GM12874 (cell line): ENCODE results near the gene PHKB.

Source experiments
- TF ChIP-seq, protein P1 (sequence below): IDR thresholded peaks from 2 replicates; pipeline ENCODE4 v1.5.1; 2011; ENCODE audit warnings: low read depth, mild to moderate bottlenecking, control low read depth, low read length, moderate library complexity; ENCODE audit not compliant: insufficient read depth

The PHKB gene

DNA sequence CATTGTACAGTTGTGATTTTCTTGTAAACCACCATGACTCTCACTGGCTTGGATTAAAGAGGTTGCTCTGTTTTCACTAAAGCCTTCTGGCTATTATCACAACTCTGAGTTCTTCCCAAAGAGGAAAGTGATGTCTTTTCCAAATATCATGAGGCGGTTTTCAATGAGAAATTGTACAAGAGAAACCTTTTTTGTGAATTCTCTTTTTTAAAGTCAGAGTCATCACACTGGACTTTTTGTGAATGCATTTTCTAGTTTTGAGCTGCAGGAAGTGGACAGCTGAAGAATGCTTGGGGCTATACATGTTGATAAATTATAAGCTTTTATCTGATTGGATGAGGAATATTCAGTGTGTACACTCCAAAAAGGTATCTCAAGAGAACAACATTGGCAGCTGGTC, 100.2 kb downstream of the PHKB start:
- TF ChIP-seq, protein P1, sequence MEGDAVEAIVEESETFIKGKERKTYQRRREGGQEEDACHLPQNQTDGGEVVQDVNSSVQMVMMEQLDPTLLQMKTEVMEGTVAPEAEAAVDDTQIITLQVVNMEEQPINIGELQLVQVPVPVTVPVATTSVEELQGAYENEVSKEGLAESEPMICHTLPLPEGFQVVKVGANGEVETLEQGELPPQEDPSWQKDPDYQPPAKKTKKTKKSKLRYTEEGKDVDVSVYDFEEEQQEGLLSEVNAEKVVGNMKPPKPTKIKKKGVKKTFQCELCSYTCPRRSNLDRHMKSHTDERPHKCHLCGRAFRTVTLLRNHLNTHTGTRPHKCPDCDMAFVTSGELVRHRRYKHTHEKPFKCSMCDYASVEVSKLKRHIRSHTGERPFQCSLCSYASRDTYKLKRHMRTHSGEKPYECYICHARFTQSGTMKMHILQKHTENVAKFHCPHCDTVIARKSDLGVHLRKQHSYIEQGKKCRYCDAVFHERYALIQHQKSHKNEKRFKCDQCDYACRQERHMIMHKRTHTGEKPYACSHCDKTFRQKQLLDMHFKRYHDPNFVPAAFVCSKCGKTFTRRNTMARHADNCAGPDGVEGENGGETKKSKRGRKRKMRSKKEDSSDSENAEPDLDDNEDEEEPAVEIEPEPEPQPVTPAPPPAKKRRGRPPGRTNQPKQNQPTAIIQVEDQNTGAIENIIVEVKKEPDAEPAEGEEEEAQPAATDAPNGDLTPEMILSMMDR, result no peak

DNA sequence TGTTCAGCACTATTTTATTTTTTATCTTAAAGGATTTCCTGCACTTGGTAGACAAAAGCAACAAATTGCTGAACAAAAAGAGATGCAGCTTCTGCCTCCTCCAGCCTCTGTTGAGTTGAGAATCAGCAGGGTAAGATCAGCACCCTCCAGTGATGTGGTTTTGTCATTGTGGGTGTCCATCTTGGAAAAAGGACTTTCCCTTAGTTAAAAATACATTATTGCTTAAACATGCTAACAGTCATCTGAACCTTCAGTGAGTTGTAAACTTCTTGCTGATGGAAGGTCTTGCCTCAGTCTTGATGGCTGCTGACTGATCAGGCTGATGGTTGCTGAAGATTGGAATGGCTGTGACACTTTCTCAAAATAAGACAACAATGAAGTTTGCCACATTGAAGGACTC, 101.2 kb downstream of the PHKB start:
- TF ChIP-seq, protein P1, result no peak

DNA sequence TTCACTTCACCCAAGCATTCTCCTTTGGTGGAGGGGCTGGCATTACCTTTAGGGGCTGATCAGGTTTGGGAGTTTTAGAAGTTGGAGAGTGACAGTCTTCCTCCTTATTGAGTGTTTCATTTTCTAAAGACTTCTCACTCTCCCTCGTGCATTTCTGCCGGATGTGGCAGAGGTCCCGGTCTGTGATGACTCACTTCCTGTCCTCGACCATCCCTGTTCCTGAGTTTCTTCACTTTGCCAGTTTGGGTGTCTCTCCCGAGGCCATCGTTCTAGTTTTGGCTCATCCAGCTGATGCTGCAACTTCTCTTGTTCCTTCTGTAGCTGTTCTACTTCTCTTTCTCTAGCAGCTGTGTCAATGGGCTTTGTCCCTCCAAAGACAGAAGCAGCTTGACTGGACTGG, 104.3 kb downstream of the PHKB start:
- TF ChIP-seq, protein P1, result no peak

- TF ChIP-seq, protein P1, result no peak
These were observed 106.2 kb downstream of the PHKB start for GRCh38 chr16:47567321-47567720.

- TF ChIP-seq, protein P1, result no peak
These were observed 107.2 kb downstream of the PHKB start for GRCh38 chr16:47568351-47568750.

- TF ChIP-seq, protein P1, result peak; percentile 17; the same call in 1 of the 2 replicates
These were observed 109.9 kb downstream of the PHKB start for GRCh38 chr16:47571049-47571448.

DNA sequence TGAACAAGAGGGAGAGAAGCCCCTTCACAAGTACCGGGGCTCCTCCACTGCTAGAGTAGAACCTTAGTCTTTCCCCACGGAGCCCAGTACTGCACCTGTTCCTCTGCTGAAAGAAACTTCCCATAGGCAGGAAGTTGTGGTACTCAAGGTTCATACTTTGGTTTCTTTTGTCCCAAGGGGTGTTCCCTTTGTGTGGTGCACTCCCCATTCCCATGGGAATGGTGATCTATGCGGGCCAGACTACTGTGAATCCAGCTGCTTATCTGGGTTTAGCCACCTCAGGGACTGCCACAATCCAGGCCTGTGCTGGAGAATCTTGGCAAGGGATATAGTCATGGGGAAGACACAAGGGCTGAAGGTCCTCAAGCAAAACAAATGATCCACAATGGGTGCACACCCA, 110.6 kb downstream of the PHKB start:
- TF ChIP-seq, protein P1, result no peak
